GM12865 (cell line): ENCODE data around the gene TCF4.

Experiments used
- DNase-seq: peaks from one replicate; pipeline ENCODE4 v3.0.0; 2010; ENCODE audit warnings: low read depth
- H3K4me3 ChIP-seq: 2 replicates; pipeline ENCODE4 v1.5.1; 2011; ENCODE audit warnings: mild to moderate bottlenecking, low read depth, low read length, control low read depth
- CTCF ChIP-seq: IDR thresholded peaks from 2 replicates; pipeline ENCODE4 v1.5.1; 2011; ENCODE audit warnings: low read length, control low read depth, low read depth, inconsistent platforms; ENCODE audit not compliant: insufficient read depth; ENCODE audit errors: missing control alignments

Gene TCF4

GRCh38 chr18:55443776-55444175 is 144.2 kb downstream of the TCF4 start:
- TF ChIP-seq CTCF, result no peak
- no peak for DNase-seq
- H3K4me3 ChIP-seq, result no peak overlapping the region

GRCh38 chr18:55442561-55442960 is 145.4 kb downstream of the TCF4 start:
- no peak overlapping the region for H3K4me3 ChIP-seq
- no peak for TF ChIP-seq CTCF
- DNase-seq, result no peak

- no peak overlapping the region for H3K4me3 ChIP-seq
- no peak for TF ChIP-seq CTCF
- no peak for DNase-seq
These were observed 147.0 kb downstream of the TCF4 start for GRCh38 chr18:55440988-55441387.

- no peak overlapping the region for H3K4me3 ChIP-seq
- TF ChIP-seq CTCF, result no peak
- no peak for DNase-seq
These were observed 148.9 kb downstream of the TCF4 start for GRCh38 chr18:55439056-55439455.

GRCh38 chr18:55435592-55435991 is 152.4 kb downstream of the TCF4 start:
- TF ChIP-seq CTCF, result no peak
- no peak for DNase-seq
- H3K4me3 ChIP-seq, result no peak overlapping the region

- no peak overlapping the region for H3K4me3 ChIP-seq
- DNase-seq, result no peak
- TF ChIP-seq CTCF, result no peak
These were observed 154.3 kb downstream of the TCF4 start for GRCh38 chr18:55433648-55434047.

- no peak overlapping the region for H3K4me3 ChIP-seq
- no peak for TF ChIP-seq CTCF
- no peak for DNase-seq
These were observed 154.9 kb downstream of the TCF4 start for GRCh38 chr18:55433140-55433539.
